ENCODE data around the gene ANKRD9. TPM values are rescaled to one million over a fixed set of nuclear protein-coding genes. Genes with fewer than 3 reads are reported as not detected.
A peak's percentile ranks its signal among the peaks of the same experiment; 100 is the strongest.

Gene ANKRD9
- total and polyA plus RNA-seq, 10 donors = 2.2 to 24.0 (median 11.8) TPM

DNA sequence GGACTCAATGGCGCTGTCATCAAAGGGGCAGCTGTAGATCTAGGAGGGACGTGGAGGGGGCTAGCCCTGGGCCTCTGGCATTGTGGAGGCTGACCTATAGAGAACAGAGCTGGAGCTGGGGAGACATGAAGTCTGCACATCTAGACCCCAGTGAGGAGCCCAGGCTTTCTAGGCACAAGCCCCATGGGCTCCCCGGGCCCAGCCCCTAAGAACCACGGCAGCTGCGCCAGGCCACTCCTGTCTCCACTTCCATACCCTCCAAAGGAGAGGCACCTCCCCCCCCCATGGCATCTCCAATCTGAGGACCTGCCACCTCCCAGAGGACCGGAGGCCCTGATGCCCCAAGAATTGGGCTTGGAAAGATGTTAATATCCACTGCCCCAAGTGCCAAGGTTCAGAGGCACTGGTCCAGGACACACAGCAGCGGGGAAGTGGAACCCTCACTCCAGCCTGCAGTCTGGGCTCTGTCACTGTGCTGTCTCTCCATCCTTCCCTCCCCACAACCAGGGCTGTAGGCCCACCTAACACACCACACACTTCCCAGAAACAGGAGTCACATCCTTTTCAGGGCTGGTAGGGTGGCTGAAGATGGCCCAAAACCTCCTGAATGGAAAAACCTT, 4.5 kb downstream of the ANKRD9 start:
- TF ChIP-seq POLR2A (IDR thresholded peaks at IDR 0.05) (no peak), POLR2AphosphoS5 (IDR thresholded peaks at IDR 0.05) (no peak)
- TF ChIP-seq, protein P1, sequence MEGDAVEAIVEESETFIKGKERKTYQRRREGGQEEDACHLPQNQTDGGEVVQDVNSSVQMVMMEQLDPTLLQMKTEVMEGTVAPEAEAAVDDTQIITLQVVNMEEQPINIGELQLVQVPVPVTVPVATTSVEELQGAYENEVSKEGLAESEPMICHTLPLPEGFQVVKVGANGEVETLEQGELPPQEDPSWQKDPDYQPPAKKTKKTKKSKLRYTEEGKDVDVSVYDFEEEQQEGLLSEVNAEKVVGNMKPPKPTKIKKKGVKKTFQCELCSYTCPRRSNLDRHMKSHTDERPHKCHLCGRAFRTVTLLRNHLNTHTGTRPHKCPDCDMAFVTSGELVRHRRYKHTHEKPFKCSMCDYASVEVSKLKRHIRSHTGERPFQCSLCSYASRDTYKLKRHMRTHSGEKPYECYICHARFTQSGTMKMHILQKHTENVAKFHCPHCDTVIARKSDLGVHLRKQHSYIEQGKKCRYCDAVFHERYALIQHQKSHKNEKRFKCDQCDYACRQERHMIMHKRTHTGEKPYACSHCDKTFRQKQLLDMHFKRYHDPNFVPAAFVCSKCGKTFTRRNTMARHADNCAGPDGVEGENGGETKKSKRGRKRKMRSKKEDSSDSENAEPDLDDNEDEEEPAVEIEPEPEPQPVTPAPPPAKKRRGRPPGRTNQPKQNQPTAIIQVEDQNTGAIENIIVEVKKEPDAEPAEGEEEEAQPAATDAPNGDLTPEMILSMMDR (IDR thresholded peaks at IDR 0.05 in 8 of 11, conservative IDR thresholded peaks at IDR 0.05 in 3 of 11) = no peak
- WGBS, 5 donors = 78 to 91% (median 87%) methylated on average over 4 to 7 of the region's 7 CpGs
- Histone ChIP-seq H3K4me1 (peaks cover 0 to 43% (median 19%) of the 10 kb centered on the region in 6 donors), H3K27ac (peak overlapping the region in 6 of 8 donors; percentile 35 to 76 (median 74)), H3K27me3 (replicated peaks in 1 of 7) (no peaks in the 10 kb centered on the region), H3K9me3 (no peaks in the 10 kb centered on the region), H3K4me3 (no peak overlapping the region), H3K36me3 (peaks cover 0 to 35% (median 0%) of the 10 kb centered on the region in 6 donors)
- DNase-seq = no peak
- intact Hi-C loops (cut with DNase I; ENCODE audit: low total_unique reads) = no loop called here

DNA sequence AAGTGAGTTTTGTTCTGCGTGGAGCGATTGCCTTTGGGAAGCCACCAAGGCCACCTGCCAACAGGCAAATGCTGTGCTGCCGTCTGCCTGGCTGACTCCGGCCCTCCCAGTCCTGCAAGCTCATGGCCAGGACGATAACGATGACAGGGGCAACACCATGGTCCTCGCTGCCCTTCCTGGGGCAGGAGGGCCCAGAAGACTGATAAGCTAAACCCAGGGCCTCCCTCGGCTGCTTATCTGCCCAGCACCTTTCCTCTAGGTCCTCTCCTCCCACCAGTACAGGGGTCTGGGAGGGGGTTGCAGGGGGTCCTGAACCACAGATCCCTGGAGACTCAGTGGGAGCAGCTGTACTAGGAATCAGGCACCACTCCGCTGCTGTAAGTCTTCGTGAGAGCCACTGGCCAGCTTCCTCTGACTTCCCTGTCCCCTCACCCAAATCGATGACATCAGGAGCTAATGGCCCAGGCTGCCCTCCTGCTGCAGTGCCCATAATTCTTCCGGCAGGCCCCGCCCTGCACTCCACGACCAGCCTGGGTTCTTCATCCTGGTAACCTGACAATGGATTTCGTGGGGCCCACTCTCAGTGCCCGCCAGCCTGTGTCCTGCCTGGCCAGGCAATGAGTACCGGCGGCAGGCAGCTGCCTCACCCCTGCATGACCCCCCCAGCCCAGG, 5.1 kb downstream of the ANKRD9 start:
- Histone ChIP-seq H3K36me3 (peaks cover 0 to 42% (median 1%) of the 10 kb centered on the region in 6 donors), H3K27me3 (replicated peaks in 1 of 7) (no peaks in the 10 kb centered on the region), H3K27ac (peak overlapping the region; percentile 35 to 76 (median 66)), H3K9me3 (no peaks in the 10 kb centered on the region), H3K4me1 (peaks cover 0 to 46% (median 17%) of the 10 kb centered on the region in 6 donors), H3K4me3 (peak overlapping the region in 1 of 8 donors; percentile 0)
- TF ChIP-seq POLR2A (IDR thresholded peaks at IDR 0.05) (no peak), POLR2AphosphoS5 (IDR thresholded peaks at IDR 0.05) (peak in 1 of 3 donors; percentile 39)
- intact Hi-C loops (cut with DNase I; ENCODE audit: low total_unique reads) = no loop called here
- WGBS, 5 donors = 67 to 80% (median 74%) methylated on average over 10 to 18 of the region's 18 CpGs
- no peak for DNase-seq

DNA sequence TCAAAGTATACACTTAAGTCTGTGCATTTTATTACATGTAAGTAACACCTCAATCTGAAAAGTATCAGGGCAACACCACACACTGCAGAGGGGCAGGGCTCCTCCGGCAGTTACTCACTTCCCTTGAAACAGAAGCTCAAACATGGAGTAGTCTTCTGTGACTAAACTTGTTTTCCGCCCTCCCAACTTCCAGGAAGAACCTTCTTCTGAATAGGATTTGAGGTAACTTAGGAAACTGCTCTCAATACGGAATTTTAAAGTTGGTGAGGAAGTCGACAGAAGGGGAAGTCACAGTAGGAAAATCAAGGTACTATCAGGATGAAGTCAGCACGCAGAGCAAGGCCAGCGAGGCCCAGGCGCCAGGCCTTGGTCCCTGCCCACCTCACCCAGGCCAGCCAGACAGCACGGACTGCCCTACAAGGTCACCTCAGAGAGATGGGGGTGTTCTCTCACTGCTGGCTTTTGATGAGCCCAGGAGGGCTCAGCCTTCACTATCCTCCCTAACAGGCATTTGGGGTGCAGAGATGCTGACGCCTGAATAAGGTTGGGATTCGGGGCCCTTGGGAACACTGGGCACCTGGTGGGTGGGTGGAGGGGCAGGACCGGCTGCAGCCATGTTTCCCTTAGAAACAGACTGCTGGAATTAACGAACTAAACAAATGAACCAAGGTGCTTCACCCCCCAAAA, 5.8 kb downstream of the ANKRD9 start:
- Histone ChIP-seq H3K27me3 (replicated peaks in 1 of 7) (no peaks in the 10 kb centered on the region), H3K4me3 (peak overlapping the region in 1 of 8 donors; percentile 0), H3K36me3 (peaks cover 0 to 49% (median 8%) of the 10 kb centered on the region in 6 donors), H3K27ac (peak overlapping the region; percentile 35 to 76 (median 66)), H3K9me3 (no peaks in the 10 kb centered on the region), H3K4me1 (peaks cover 0 to 42% (median 13%) of the 10 kb centered on the region in 6 donors)
- WGBS, 5 donors = 55 to 63% (median 57%) methylated on average over 10 to 12 of the region's 12 CpGs
- intact Hi-C loops (cut with DNase I; ENCODE audit: low total_unique reads) = no loop called here
- DNase-seq = no peak
- TF ChIP-seq POLR2A (IDR thresholded peaks at IDR 0.05) (no peak), POLR2AphosphoS5 (IDR thresholded peaks at IDR 0.05) (peak in 2 of 3 donors; percentile 48 to 57)

DNA sequence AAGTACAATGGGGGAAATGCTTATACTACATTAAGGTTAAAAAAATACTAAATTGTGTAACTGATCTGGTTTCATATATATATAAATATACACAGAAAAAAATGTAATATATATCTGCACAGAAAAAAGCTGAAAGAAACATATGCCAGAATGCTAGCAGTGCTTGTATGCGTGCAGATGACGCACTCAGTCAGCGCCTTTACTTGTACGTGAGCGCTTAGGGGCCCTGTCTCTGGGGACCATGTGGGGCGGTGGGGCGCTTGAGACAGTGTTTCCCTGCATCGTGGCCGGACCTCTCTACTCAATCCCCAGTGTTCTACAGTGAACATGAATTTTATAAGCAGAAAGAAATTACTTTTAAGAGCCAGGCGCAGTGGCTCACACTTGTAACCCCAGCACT, 7.0 kb downstream of the ANKRD9 start:
- H3K27ac ChIP-seq = peak overlapping the region in 2 of 8 donors; percentile 74 to 75
- no peak overlapping the region for H3K4me3 ChIP-seq
- DNase-seq = no peak
- TF ChIP-seq, protein P1 (IDR thresholded peaks at IDR 0.05 in 8 of 11, conservative IDR thresholded peaks at IDR 0.05 in 3 of 11) = no peak
- no peak for TF ChIP-seq POLR2AphosphoS5 (IDR thresholded peaks at IDR 0.05)
- no peak for TF ChIP-seq POLR2A (IDR thresholded peaks at IDR 0.05)
- H3K4me1 ChIP-seq = peaks cover 0 to 36% (median 10%) of the 10 kb centered on the region in 6 donors
- H3K9me3 ChIP-seq = no peaks in the 10 kb centered on the region
- 94 to 97% (median 95%) methylated on average over 10 of the region's 10 CpGs for WGBS, 5 donors
- intact Hi-C loops (cut with DNase I; ENCODE audit: low total_unique reads) = no loop called here
- peaks cover 0 to 61% (median 16%) of the 10 kb centered on the region in 6 donors for H3K36me3 ChIP-seq
- no peaks in the 10 kb centered on the region for H3K27me3 ChIP-seq (replicated peaks in 1 of 7)

Measured in spleen (tissue), 11 donors.